ENCODE measurements around the gene BSG.

The BSG gene

DNA sequence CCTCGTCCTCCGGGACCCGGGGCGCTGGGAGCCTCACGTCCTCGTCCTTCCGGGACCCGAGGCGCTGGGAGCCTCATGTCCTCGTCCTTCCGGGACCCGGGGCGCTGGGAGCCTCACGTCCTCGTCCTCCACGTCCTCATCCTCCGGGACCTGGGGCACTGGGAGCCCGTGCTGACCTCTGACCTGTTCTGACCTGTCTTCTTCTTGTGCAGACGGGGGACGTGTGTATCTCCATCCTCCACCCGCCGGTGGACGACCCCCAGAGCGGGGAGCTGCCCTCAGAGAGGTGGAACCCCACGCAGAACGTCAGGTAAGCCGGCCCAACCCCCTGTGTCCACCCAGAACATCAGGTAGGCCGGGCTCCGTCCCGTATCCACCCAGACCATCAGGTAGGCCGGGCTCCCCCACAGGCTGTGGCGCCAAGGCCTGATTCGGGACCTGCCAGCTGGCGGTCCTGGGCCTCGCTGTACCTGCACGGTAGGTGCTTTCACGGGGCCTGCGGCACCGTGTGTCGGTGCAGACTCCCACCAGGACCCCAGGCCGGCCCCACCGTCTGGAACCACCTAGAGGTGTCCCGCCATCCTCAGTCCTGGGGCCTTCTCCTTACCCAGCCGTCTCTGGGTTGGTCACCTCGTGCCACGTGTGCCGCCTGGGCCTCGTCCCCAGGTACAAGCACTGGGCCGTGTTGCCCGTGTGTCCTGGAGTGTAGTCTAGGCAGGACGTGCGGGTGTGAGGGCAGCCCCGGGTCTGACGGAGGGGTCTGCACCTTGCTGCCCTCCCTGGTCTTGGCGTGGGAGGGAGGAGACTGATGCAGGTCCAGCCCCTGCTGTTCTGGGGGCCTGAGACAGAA is 36.1 kb upstream of the BSG start:
- Histone ChIP-seq H3K27ac (no peak overlapping the region), H3K36me3 (ENCODE audit: control insufficient read depth, insufficient read depth, low read length) (no peaks in the 10 kb centered on the region), H3K27me3 (ENCODE audit: control insufficient read depth, insufficient read depth, low read length) (no peaks in the 10 kb centered on the region)

DNA sequence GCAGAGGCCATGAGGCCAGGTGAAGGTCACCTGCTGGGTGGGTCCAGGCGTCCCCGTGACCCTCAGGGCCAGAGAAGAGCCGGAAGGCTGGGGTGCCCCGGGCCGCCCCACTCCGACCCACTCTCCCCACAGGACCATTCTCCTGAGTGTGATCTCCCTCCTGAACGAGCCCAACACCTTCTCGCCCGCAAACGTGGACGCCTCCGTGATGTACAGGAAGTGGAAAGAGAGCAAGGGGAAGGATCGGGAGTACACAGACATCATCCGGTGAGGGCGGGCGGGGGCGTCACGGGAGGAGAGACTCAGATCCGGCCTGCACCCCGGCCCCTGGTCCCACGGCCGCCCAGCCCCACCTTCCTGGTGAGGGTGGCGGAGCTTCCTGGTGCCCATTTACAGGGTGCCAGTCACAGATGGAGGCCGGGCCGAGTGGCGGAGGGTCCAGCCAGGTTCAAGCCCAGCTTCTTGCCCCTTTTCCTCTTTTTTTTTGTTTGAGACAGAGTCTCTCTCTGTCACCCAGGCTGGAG is 35.5 kb upstream of the BSG start:
- Histone ChIP-seq H2AFZ (no peak overlapping the region), H3K4me3 (ENCODE audit: low read depth, low read length) (no peak overlapping the region), H3K27ac (no peak overlapping the region), H3K4me2 (ENCODE audit: low read length) (no peak overlapping the region), H3K4me1 (peaks cover 9% of the 10 kb centered on the region), H3K27me3 (ENCODE audit: control insufficient read depth, insufficient read depth, low read length) (no peaks in the 10 kb centered on the region), H3K79me2 (peaks cover 40% of the 10 kb centered on the region), H3K9ac (no peak overlapping the region), H3K9me3 (ENCODE audit: control insufficient read depth, low read length) (no peaks in the 10 kb centered on the region), H3K36me3 (ENCODE audit: control insufficient read depth, insufficient read depth, low read length) (no peaks in the 10 kb centered on the region)
- TF ChIP-seq, protein P1, sequence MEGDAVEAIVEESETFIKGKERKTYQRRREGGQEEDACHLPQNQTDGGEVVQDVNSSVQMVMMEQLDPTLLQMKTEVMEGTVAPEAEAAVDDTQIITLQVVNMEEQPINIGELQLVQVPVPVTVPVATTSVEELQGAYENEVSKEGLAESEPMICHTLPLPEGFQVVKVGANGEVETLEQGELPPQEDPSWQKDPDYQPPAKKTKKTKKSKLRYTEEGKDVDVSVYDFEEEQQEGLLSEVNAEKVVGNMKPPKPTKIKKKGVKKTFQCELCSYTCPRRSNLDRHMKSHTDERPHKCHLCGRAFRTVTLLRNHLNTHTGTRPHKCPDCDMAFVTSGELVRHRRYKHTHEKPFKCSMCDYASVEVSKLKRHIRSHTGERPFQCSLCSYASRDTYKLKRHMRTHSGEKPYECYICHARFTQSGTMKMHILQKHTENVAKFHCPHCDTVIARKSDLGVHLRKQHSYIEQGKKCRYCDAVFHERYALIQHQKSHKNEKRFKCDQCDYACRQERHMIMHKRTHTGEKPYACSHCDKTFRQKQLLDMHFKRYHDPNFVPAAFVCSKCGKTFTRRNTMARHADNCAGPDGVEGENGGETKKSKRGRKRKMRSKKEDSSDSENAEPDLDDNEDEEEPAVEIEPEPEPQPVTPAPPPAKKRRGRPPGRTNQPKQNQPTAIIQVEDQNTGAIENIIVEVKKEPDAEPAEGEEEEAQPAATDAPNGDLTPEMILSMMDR (IDR thresholded peaks at IDR 0.05), result no peak

More for the DNA sequence above, 36.1 kb upstream of the BSG start:
- Histone ChIP-seq H3K79me2 (peaks cover 40% of the 10 kb centered on the region), H3K4me3 (ENCODE audit: low read depth, low read length) (no peak overlapping the region), H3K4me2 (ENCODE audit: low read length) (no peak overlapping the region), H3K9me3 (ENCODE audit: control insufficient read depth, low read length) (no peaks in the 10 kb centered on the region), H3K9ac (no peak overlapping the region), H2AFZ (no peak overlapping the region), H3K4me1 (peaks cover 9% of the 10 kb centered on the region)
- TF ChIP-seq, protein P1 (IDR thresholded peaks at IDR 0.05), result no peak

GRCh38 chr19:538641-539428 is 33.6 kb upstream of the BSG start:
- H3K9me3 ChIP-seq (ENCODE audit: control insufficient read depth, low read length), result no peaks in the 10 kb centered on the region
- no peak overlapping the region for H3K27ac ChIP-seq
- no peak overlapping the region for H2AFZ ChIP-seq
- H3K27me3 ChIP-seq (ENCODE audit: control insufficient read depth, insufficient read depth, low read length), result no peaks in the 10 kb centered on the region
- H3K4me1 ChIP-seq, result peaks cover 3% of the 10 kb centered on the region
- peaks cover 27% of the 10 kb centered on the region for H3K79me2 ChIP-seq
- H3K9ac ChIP-seq, result no peak overlapping the region
- H3K4me2 ChIP-seq (ENCODE audit: low read length), result no peak overlapping the region
- H3K4me3 ChIP-seq (ENCODE audit: low read depth, low read length), result no peak overlapping the region
- H3K36me3 ChIP-seq (ENCODE audit: control insufficient read depth, insufficient read depth, low read length), result no peaks in the 10 kb centered on the region
- TF ChIP-seq, protein P1 (IDR thresholded peaks at IDR 0.05), result no peak

DNA sequence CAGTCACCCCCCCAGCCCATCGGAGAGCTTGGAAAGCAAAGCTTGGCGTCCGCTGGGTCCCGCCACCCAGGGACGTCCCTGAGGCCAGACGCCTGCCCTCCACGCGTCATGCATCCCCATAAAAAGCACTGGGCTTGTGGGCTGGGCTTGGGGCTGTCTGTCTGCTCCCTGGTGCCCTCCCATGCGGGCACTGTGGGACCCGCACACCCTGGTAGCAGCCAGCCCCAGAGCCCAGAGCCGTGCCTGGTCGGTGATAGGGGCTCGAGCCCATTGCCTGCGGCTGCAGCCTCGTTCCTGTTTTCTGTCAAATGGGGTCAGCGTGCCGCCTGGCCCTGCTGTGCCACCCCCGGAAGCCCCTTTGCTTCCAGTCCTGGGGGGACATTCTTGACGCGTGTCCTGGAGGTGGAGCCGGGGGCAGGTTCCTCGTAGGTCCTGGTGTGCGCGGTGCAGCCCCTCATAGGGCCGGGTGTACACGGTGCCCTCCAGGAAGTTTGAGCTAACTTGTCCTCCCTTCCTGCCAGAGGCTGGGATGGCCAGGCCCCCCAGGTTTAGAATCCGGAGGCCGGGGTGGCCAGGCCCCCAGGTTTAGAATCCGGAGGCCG is 32.9 kb upstream of the BSG start:
- no peak overlapping the region for H2AFZ ChIP-seq
- no peak overlapping the region for H3K4me3 ChIP-seq (ENCODE audit: low read depth, low read length)
- no peaks in the 10 kb centered on the region for H3K36me3 ChIP-seq (ENCODE audit: control insufficient read depth, insufficient read depth, low read length)
- TF ChIP-seq, protein P1 (IDR thresholded peaks at IDR 0.05), result no peak
- H3K9me3 ChIP-seq (ENCODE audit: control insufficient read depth, low read length), result no peaks in the 10 kb centered on the region
- H3K79me2 ChIP-seq, result peaks cover 23% of the 10 kb centered on the region
- H3K4me1 ChIP-seq, result peaks cover 3% of the 10 kb centered on the region
- no peaks in the 10 kb centered on the region for H3K27me3 ChIP-seq (ENCODE audit: control insufficient read depth, insufficient read depth, low read length)
- no peak overlapping the region for H3K4me2 ChIP-seq (ENCODE audit: low read length)
- H3K9ac ChIP-seq, result no peak overlapping the region
- no peak overlapping the region for H3K27ac ChIP-seq

All from parathyroid adenoma (tissue), 2 donors.